Renal pelvis (tissue), 4 donors: Measurements from ENCODE around the gene SERPINA1. TPM values are rescaled to one million over a fixed set of nuclear protein-coding genes. Genes with fewer than 3 reads are reported as not detected.

Experiments used
- DNase-seq: peaks from one replicate; pipeline ENCODE4 v3.0.0-alpha.2; 2013
- polyA plus RNA-seq, 3 donors: library from polyadenylated mRNA; unstranded; fragments of 120-200 nt; gene quantifications; one replicate each; pipeline ENCODE4 v1.2.1, GENCODE V29; 2013; ENCODE audit not compliant: insufficient read length in 3 of 3

SERPINA1 gene
- polyA plus RNA-seq, 3 donors, result 72.2 to 105 (median 81.3) TPM

DNA sequence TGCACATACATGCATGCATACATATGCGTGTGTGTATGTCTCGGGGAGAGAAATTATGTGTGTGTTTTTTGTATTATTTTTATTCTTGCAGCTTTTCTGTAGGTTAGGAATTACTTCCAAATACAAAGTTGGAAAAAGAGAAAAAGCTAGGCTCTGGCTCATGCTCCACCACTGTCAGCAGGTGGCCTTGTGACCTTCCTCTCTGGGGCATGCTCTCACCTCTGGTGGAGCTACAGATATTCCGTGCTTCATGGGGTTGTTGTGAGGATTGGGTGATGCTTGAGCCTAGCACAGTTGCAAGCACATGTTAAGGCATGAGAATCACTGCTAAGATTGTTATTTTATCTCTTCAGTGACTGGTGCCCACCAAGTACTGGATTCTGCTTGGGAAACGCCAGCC lies 58.5 kb downstream of the SERPINA1 start:
- no peak for DNase-seq

DNA sequence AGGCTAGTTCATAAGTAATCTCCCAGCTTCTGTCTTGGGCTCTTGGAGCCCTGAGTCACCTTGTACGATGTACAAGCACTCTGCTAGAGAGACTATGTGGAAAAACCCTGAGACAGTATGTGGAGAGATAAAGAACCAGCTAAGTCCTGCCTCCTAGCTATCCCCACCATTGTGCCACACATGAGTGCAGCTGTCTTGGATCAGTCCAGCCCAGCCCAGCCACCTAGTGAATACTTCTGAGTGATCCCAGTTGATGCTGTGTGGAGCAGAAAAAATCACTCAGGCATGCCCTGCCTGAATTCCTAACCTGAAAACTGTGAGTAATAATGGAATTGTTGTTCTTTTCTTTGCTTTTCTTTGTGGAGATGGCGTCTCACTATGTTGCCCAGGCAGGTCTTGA lies 60.2 kb downstream of the SERPINA1 start:
- DNase-seq, result no peak

Other genes with a start within 250 kb of the SERPINA1 start
- under 1 TPM; 0.26 to 0.38 (median 0.27) TPM for gene PPP4R4, start 214.3 kb downstream of the SERPINA1 start, polyA plus RNA-seq
- under 1 TPM; 0.15 to 0.31 (median 0.28) TPM for gene SERPINA10, start 95.3 kb downstream of the SERPINA1 start, polyA plus RNA-seq
- gene SERPINA6, start 65.3 kb downstream of the SERPINA1 start, polyA plus RNA-seq, result 1 to 10 TPM; 7.2 to 7.9 (median 7.9) TPM
- not detected for gene SERPINA2, start 21.9 kb downstream of the SERPINA1 start, polyA plus RNA-seq
- gene SERPINA11, start 64.2 kb upstream of the SERPINA1 start, polyA plus RNA-seq, result not detected
- gene SERPINA9, start 87.6 kb upstream of the SERPINA1 start, polyA plus RNA-seq, result not detected
- gene SERPINA12, start 120.9 kb upstream of the SERPINA1 start, polyA plus RNA-seq, result 1 to 10 TPM in 1 of 3 donors, under 1 TPM in 2; 0.33 to 1.1 (median 0.65) TPM
- gene SERPINA4, start 172.8 kb upstream of the SERPINA1 start, polyA plus RNA-seq, result 1 to 10 TPM in 2 of 3 donors, under 1 TPM in 1; 0.80 to 1.7 (median 1.3) TPM
- gene SERPINA5, start 192.8 kb upstream of the SERPINA1 start, polyA plus RNA-seq, result 10 to 100 TPM in 1 of 3 donors, 1 to 10 TPM in 2; 9.2 to 12.8 (median 9.4) TPM
- gene SERPINA3, start 223.8 kb upstream of the SERPINA1 start, polyA plus RNA-seq, result under 1 TPM in 1 of 3 donors, not detected in 2; 0.14 TPM